HG02588 (cell line): ENCODE data around the gene PRICKLE2.
A peak's percentile ranks its signal among the peaks of the same experiment; 100 is the strongest.

Experiments used
- ATAC-seq: cut with Tn5 transposase; IDR thresholded peaks from one replicate; pipeline ENCODE4 v1.9.1; 2021; ENCODE audit warnings: mild to moderate bottlenecking, moderate library complexity; ENCODE audit not compliant: unreplicated experiment

PRICKLE2 gene

GRCh38 chr3:64224826-64225610 is at the start of gene PRICKLE2:
Gene PRICKLE2, minus strand, starts transcription at chr3:64225466. Its CDS starts 26,539 bp downstream, at chr3:64198927.
- ATAC-seq: peak; percentile 96

- ATAC-seq: no peak
These were observed 47.6 kb upstream of the PRICKLE2 start for GRCh38 chr3:64272842-64273241.

GRCh38 chr3:64272271-64272670 is 47.0 kb upstream of the PRICKLE2 start:
- ATAC-seq: no peak

- ATAC-seq: no peak
These were observed 46.4 kb upstream of the PRICKLE2 start for GRCh38 chr3:64271631-64272030.

- ATAC-seq: no peak
These were observed 45.6 kb upstream of the PRICKLE2 start for GRCh38 chr3:64270866-64271260.

GRCh38 chr3:64270142-64270865 is 45.0 kb upstream of the PRICKLE2 start:
- no peak for ATAC-seq

GRCh38 chr3:64268926-64269325 is 43.7 kb upstream of the PRICKLE2 start:
- ATAC-seq: no peak

GRCh38 chr3:64267721-64268604 is 42.7 kb upstream of the PRICKLE2 start:
- no peak for ATAC-seq

- ATAC-seq: no peak
These were observed 41.7 kb upstream of the PRICKLE2 start for GRCh38 chr3:64266983-64267382.

GRCh38 chr3:64266065-64266931 is 41.0 kb upstream of the PRICKLE2 start:
- ATAC-seq: no peak

- ATAC-seq: no peak
These were observed 40.4 kb upstream of the PRICKLE2 start for GRCh38 chr3:64265646-64266045.

GRCh38 chr3:64264501-64265109 is 39.3 kb upstream of the PRICKLE2 start:
- ATAC-seq: no peak

- no peak for ATAC-seq
These were observed 37.4 kb upstream of the PRICKLE2 start for GRCh38 chr3:64262574-64263114.

GRCh38 chr3:64260431-64260830 is 35.2 kb upstream of the PRICKLE2 start:
- no peak for ATAC-seq

- ATAC-seq: no peak
These were observed 34.4 kb upstream of the PRICKLE2 start for GRCh38 chr3:64259636-64260035.

GRCh38 chr3:64257100-64257755 is 32.0 kb upstream of the PRICKLE2 start:
- no peak for ATAC-seq

- no peak for ATAC-seq
These were observed 30.6 kb upstream of the PRICKLE2 start for GRCh38 chr3:64255741-64256340.

- no peak for ATAC-seq
These were observed 29.2 kb upstream of the PRICKLE2 start for GRCh38 chr3:64254443-64254842.

GRCh38 chr3:64253689-64254088 is 28.4 kb upstream of the PRICKLE2 start:
- no peak for ATAC-seq
